GM23248 (cell line): ENCODE results near the gene ISYNA1.

Experiments used
- EZH2 ChIP-seq: fragments of 200-600 bp; sonication (generic); IDR thresholded peaks from 2 replicates; pipeline ENCODE4 v1.6.1; 2018; ENCODE audit warnings: antibody characterized with exemption, mild to moderate bottlenecking; ENCODE audit not compliant: insufficient read depth, poor library complexity, severe bottlenecking
- EZH2phosphoT487 ChIP-seq: fragments of 200-600 bp; sonication (generic); IDR thresholded peaks from 2 replicates; pipeline ENCODE4 v1.6.1; 2018; ENCODE audit warnings: antibody characterized with exemption, moderate library complexity, mild to moderate bottlenecking, low read depth; ENCODE audit not compliant: insufficient read depth

DNA sequence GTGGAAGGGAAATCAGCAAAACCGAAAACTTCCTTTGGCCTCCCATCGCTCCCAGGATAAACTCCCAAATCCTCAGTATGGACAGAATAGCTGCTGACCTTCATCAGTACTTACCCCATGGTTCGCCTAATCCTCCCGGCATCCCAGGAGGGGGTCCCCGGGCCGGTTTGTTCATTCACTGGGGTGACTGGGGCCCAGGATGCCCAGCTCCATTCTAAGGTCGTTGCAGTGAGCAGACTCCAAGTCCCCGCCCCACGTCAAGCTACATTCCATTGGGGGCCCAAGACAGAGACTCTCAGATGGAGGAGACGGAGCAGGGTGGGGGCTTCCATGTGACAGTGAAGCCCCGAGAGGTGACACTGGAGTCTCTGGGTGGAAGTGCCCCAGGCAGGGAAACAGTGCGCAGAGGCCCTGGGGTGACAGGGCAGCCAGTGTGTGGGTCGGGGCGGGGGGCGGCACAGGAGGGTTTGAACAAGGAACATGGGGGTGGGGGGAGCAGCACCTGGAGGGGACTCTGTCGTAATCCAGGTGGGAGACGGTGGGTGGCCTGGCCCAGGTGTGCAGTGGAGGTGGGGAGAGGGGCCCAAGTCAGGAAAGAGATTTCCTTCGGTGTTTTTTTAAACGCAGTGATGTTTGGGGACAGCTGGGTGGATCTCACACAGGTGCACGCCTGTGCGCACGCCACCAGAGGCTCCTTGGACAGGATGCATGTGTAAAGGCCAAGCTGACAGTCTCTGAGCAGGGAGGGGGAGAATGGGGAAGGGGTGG lies 13.6 kb downstream of the ISYNA1 start:
- TF ChIP-seq EZH2phosphoT487 (no peak), EZH2 (no peak)
